ENCODE results near the gene ANG.
A peak's percentile ranks its signal among the peaks of the same experiment; 100 is the strongest.
"Not testable (repeated sequence)": the region's sequence is repeated elsewhere in the genome, so short reads cannot be mapped to it uniquely, and the experiment has no call there.

ANG gene

DNA sequence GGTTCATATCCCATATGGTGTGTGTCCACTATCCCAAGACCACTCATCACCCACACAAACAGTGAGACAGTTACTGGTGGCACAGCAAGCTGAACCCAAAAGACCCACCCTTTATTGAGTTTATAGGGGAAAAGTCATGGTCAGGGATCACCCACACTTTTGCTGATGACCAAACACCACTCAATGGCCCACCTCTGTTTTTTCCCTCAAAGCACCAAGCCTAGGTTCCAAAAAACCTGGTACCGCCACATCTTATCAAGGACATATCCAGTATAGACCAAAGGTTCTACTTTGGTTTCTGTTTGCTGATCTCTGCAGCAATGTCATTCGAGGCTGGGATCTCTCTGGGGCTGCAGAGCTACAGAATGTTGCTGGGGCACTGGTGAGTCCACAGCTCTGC, 27.4 kb upstream of the ANG start:
- H3K27me3 ChIP-seq (ENCODE audit: insufficient read depth, low read length) = no peaks in the 10 kb centered on the region
- TF ChIP-seq, protein P1, sequence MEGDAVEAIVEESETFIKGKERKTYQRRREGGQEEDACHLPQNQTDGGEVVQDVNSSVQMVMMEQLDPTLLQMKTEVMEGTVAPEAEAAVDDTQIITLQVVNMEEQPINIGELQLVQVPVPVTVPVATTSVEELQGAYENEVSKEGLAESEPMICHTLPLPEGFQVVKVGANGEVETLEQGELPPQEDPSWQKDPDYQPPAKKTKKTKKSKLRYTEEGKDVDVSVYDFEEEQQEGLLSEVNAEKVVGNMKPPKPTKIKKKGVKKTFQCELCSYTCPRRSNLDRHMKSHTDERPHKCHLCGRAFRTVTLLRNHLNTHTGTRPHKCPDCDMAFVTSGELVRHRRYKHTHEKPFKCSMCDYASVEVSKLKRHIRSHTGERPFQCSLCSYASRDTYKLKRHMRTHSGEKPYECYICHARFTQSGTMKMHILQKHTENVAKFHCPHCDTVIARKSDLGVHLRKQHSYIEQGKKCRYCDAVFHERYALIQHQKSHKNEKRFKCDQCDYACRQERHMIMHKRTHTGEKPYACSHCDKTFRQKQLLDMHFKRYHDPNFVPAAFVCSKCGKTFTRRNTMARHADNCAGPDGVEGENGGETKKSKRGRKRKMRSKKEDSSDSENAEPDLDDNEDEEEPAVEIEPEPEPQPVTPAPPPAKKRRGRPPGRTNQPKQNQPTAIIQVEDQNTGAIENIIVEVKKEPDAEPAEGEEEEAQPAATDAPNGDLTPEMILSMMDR (IDR thresholded peaks at IDR 0.05; ENCODE audit: low read length) = no peak
- no peak for TF ChIP-seq EZH2 (IDR thresholded peaks at IDR 0.05; ENCODE audit: borderline replicate concordance, low read length)
- peaks cover 32% of the 10 kb centered on the region for H3K4me1 ChIP-seq (ENCODE audit: insufficient read depth, low read length, severe bottlenecking)
- no peaks in the 10 kb centered on the region for H4K20me1 ChIP-seq (ENCODE audit: insufficient read depth, low read length)
- no peaks in the 10 kb centered on the region for H3K79me2 ChIP-seq (ENCODE audit: insufficient read depth, low read length)
- H3K9ac ChIP-seq (ENCODE audit: low read length) = no peak overlapping the region
- H3K9me3 ChIP-seq (ENCODE audit: low read length) = no peaks in the 10 kb centered on the region
- no peak overlapping the region for H3K4me2 ChIP-seq (ENCODE audit: low read length)
- H3K36me3 ChIP-seq (ENCODE audit: insufficient read depth, low read length) = no peaks in the 10 kb centered on the region
- H3K9me2 ChIP-seq (ENCODE audit: low read depth, low read length) = no peaks in the 10 kb centered on the region
- no peaks in the 10 kb centered on the region for H3F3A ChIP-seq (ENCODE audit: insufficient read depth, low read length)
- H2AFZ ChIP-seq (ENCODE audit: low read length) = no peak overlapping the region
- no peak overlapping the region for H3K4me3 ChIP-seq (ENCODE audit: low read depth, low read length, poor library complexity, severe bottlenecking)
- no peak overlapping the region for H3K27ac ChIP-seq (ENCODE audit: low read depth, low read length, poor library complexity, severe bottlenecking)

DNA sequence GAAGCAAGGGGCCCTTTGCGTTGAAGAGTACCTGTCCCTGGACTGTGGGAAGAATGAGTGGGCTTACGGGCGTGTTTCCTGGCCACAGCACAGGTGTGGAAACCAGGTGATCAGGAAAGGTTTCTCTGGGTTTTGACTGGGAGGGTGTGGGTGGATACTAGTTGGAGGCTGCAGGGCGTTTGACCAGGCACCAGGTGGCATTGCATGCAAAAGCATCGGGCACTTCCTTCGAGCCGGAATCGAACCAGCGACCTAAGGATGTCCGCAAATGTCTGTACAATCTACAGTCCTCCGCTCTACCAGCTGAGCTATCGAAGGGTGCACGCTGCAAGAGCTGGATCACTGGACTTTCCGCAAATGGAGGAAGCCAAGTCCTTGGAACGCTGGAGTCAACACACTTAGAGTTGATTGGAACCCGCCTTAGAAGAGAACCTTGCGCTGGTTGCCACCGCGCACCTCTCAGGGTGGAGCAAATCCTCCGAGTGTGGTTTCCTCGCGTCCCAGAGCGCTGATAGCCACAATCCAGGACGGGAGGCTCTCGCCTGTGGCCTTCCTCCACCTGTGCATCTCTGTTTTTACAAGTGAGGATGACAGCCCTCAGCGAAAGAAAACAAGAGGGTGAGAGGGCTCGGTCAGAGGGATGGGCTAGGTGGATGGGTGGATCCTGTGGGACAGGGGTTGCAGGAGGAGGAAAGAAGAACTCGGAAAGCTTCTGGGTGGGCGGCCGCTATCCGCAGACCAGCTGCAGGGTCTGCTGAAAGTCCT, 25.4 kb upstream of the ANG start:
- Histone ChIP-seq H3K4me3 (ENCODE audit: low read depth, low read length, poor library complexity, severe bottlenecking) (peak overlapping the region; percentile 70), H3K4me2 (ENCODE audit: low read length) (peak overlapping the region; percentile 82)

DNA sequence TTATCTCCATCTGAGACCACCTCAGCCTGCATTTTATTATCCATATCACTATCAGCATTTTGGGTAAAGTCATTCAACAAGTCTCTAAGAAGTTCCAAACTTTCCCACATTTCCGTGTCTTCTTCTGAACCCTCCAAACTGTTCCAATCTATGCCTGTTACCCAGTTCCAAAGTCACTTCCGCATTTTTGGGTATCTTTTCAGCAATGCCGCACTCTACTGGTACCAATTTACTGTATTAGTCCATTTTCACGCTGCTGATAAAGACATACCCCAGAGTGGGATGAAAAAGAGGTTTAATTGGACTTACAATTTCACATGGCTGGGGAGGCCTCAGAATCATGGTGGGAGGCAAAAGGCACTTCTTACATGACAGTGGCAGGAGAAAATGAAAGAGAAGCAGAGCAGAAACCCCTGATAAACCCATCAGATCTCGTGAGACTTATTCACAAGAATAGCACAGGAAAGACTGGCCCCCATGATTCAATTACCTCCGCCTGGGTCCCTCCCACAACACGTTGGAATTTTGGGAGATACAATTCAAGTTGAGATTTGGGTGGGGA, 22.1 kb upstream of the ANG start:
- H3K4me3 ChIP-seq (ENCODE audit: low read depth, low read length, poor library complexity, severe bottlenecking) = peak overlapping the region; percentile 70
- not testable (repeated sequence) for H3K9me2 ChIP-seq (ENCODE audit: low read depth, low read length); H3K9me3 ChIP-seq (ENCODE audit: low read length); H3K79me2 ChIP-seq (ENCODE audit: insufficient read depth, low read length); H3K36me3 ChIP-seq (ENCODE audit: insufficient read depth, low read length); H3F3A ChIP-seq (ENCODE audit: insufficient read depth, low read length); H4K20me1 ChIP-seq (ENCODE audit: insufficient read depth, low read length); H3K27me3 ChIP-seq (ENCODE audit: insufficient read depth, low read length)
- peak overlapping the region; percentile 64 for H3K9ac ChIP-seq (ENCODE audit: low read length)
- peak overlapping the region; percentile 82 for H3K4me2 ChIP-seq (ENCODE audit: low read length)
- H3K27ac ChIP-seq (ENCODE audit: low read depth, low read length, poor library complexity, severe bottlenecking) = peak overlapping the region; percentile 71
- peaks cover 58% of the 10 kb centered on the region for H3K4me1 ChIP-seq (ENCODE audit: insufficient read depth, low read length, severe bottlenecking)
- H2AFZ ChIP-seq (ENCODE audit: low read length) = 0 out of 2 replicates have a peak overlapping the region, but pooled peaks have one; percentile 27

More for the DNA sequence above, 25.4 kb upstream of the ANG start:
- Histone ChIP-seq H3K9me2 (ENCODE audit: low read depth, low read length) (no peaks in the 10 kb centered on the region), H4K20me1 (ENCODE audit: insufficient read depth, low read length) (no peaks in the 10 kb centered on the region), H3F3A (ENCODE audit: insufficient read depth, low read length) (no peaks in the 10 kb centered on the region), H3K27me3 (ENCODE audit: insufficient read depth, low read length) (no peaks in the 10 kb centered on the region), H3K36me3 (ENCODE audit: insufficient read depth, low read length) (no peaks in the 10 kb centered on the region), H3K9ac (ENCODE audit: low read length) (no peak overlapping the region; the same call in 1 of the 2 replicates), H2AFZ (ENCODE audit: low read length) (no peak overlapping the region), H3K27ac (ENCODE audit: low read depth, low read length, poor library complexity, severe bottlenecking) (no peak overlapping the region), H3K79me2 (ENCODE audit: insufficient read depth, low read length) (no peaks in the 10 kb centered on the region), H3K9me3 (ENCODE audit: low read length) (no peaks in the 10 kb centered on the region), H3K4me1 (ENCODE audit: insufficient read depth, low read length, severe bottlenecking) (peaks cover 51% of the 10 kb centered on the region)
- TF ChIP-seq, protein P1 (IDR thresholded peaks at IDR 0.05; ENCODE audit: low read length) = peak; percentile 71
- TF ChIP-seq EZH2 (IDR thresholded peaks at IDR 0.05; ENCODE audit: borderline replicate concordance, low read length) = no peak
